H1 (cell line): ENCODE measurements around the gene ATP6V1G3. TPM values are rescaled to one million over a fixed set of nuclear protein-coding genes. Genes with fewer than 3 reads are reported as not detected.

Source experiments
- CTCF ChIA-PET: fragments of 300-600 bp; sonication (Branson Sonifier 250); formaldehyde crosslinking; loops from one replicate; lab custom pipeline; 2021; ENCODE audit not compliant: partially characterized antibody; lab: Charles Lee
- POLR2A ChIA-PET: fragments of 300-600 bp; sonication (Branson Sonifier 250); formaldehyde crosslinking; loops from one replicate; lab custom pipeline; 2021; ENCODE audit warnings: inconsistent platforms; ENCODE audit not compliant: partially characterized antibody; lab: Charles Lee
- DNase-seq, 2 experiments: peaks; one replicate each; pipeline versions ENCODE4 v3.0.0 to v3.0.0-alpha.2; 2010 to 2022; ENCODE audit warnings: low spot score in 2 of 2, low read depth in 1 of 2, mixed read lengths in 1 of 2
- FAIRE-seq: peaks from 2 replicates; lab custom pipeline; 2011; peaks lifted over from hg19 to GRCh38; lab: Jason Lieb, UNC
- H2AFZ ChIP-seq: 2 replicates; pipeline ENCODE4 v1.8.1; 2012; ENCODE audit warnings: low read length, inconsistent platforms
- H2AK5ac ChIP-seq: 2 replicates; pipeline ENCODE4 v1.6.1; 2013; ENCODE audit warnings: low read depth, low read length
- H2BK120ac ChIP-seq: replicated peaks from 2 replicates; pipeline ENCODE3; 2013; ENCODE audit warnings: low read depth, low read length, inconsistent platforms
- H2BK12ac ChIP-seq: 2 replicates; pipeline ENCODE4 v1.6.1; 2013; ENCODE audit warnings: low read depth, low read length
- H2BK15ac ChIP-seq: 2 replicates; pipeline ENCODE4 v1.6.1; 2013; ENCODE audit warnings: low read length
- H2BK20ac ChIP-seq: 2 replicates; pipeline ENCODE4 v1.6.1; 2013; ENCODE audit warnings: low read length
- H2BK5ac ChIP-seq: 2 replicates; pipeline ENCODE4 v1.6.1; 2013; ENCODE audit warnings: low read depth, low read length
- H3K14ac ChIP-seq: 2 replicates; pipeline ENCODE4 v1.6.1; 2013; ENCODE audit warnings: inconsistent platforms; ENCODE audit not compliant: insufficient read length
- H3K18ac ChIP-seq: 2 replicates; pipeline ENCODE4 v1.6.1; 2013; ENCODE audit warnings: low read length; ENCODE audit errors: extremely low read depth
- H3K23ac ChIP-seq: 2 replicates; pipeline ENCODE4 v1.6.1; 2013; ENCODE audit warnings: inconsistent platforms; ENCODE audit not compliant: insufficient read length
- H3K23me2 ChIP-seq: 2 replicates; pipeline ENCODE4 v1.6.1; 2013; ENCODE audit warnings: low read depth, low read length
- H3K27ac ChIP-seq: 2 replicates; pipeline ENCODE4 v1.6.1; 2011; ENCODE audit warnings: low read depth, low read length, inconsistent platforms
- H3K27me3 ChIP-seq, 4 experiments: replicated peaks in 1 of 4; 1 replicate in 1 of 4; 2 replicates in 3 of 4; pipeline versions ENCODE4 v1.6.1 to v1.8.1; 2011 to 2013; ENCODE audit warnings: low read length in 3 of 4, mild to moderate bottlenecking in 3 of 4, inconsistent platforms in 2 of 4, mixed read lengths in 2 of 4, moderate library complexity in 1 of 4; ENCODE audit not compliant: control insufficient read depth in 3 of 4, insufficient read depth in 3 of 4; ENCODE audit errors: extremely low read depth in 1 of 4
- H3K36me3 ChIP-seq, 4 experiments: 2 replicates each; pipeline versions ENCODE4 v1.6.1 to v1.8.1; 2011 to 2013; ENCODE audit warnings: mild to moderate bottlenecking in 4 of 4, low read length in 3 of 4, moderate library complexity in 2 of 4, control low read depth in 1 of 4, inconsistent platforms in 1 of 4; ENCODE audit not compliant: insufficient read depth in 4 of 4, control insufficient read depth in 2 of 4
- H3K4ac ChIP-seq: replicated peaks from 2 replicates; pipeline ENCODE3; 2013; ENCODE audit warnings: low read length, low read depth, mixed read lengths, inconsistent platforms; ENCODE audit not compliant: insufficient read length
- H3K4me1 ChIP-seq, 4 experiments: replicated peaks in 1 of 4; 1 replicate in 1 of 4; 2 replicates in 3 of 4; pipeline versions ENCODE4 v1.6.1 to v1.8.1; 2011 to 2013; ENCODE audit warnings: low read length in 3 of 4, inconsistent platforms in 2 of 4, mixed read lengths in 1 of 4; ENCODE audit not compliant: insufficient read depth in 4 of 4, control insufficient read depth in 3 of 4
- H3K4me2 ChIP-seq, 2 experiments: 2 replicates each; pipeline versions ENCODE4 v1.6.1 to v1.8.1; 2011 to 2013; ENCODE audit warnings: low read depth in 2 of 2, low read length in 2 of 2, control low read depth in 1 of 2, inconsistent platforms in 1 of 2, mild to moderate bottlenecking in 1 of 2; ENCODE audit not compliant: insufficient read depth in 1 of 2
- H3K4me3 ChIP-seq, 4 experiments: fragments of 200-600, 300-600 bp in 1 of 4; sonication (generic), shearing (Covaris generic), sonication (Bioruptor Twin) in 1 of 4; 2 replicates each; pipeline versions ENCODE4 v1.5.1 to v1.8.1; 2011 to 2016; ENCODE audit warnings: low read length in 4 of 4, low read depth in 3 of 4, control low read depth in 2 of 4, inconsistent platforms in 2 of 4, mild to moderate bottlenecking in 2 of 4, mixed read lengths in 1 of 4, moderate library complexity in 1 of 4; ENCODE audit not compliant: insufficient read depth in 2 of 4; ENCODE audit errors: extremely low read depth in 1 of 4
- H3K56ac ChIP-seq: replicated peaks from 2 replicates; pipeline ENCODE3; 2013; ENCODE audit warnings: low read depth, mild to moderate bottlenecking, mixed read lengths, low read length, inconsistent platforms; ENCODE audit not compliant: insufficient read length
- H3K79me1 ChIP-seq: 2 replicates; pipeline ENCODE4 v1.6.1; 2013; ENCODE audit warnings: low read depth, low read length, control low read depth
- H3K79me2 ChIP-seq, 2 experiments: 2 replicates each; pipeline versions ENCODE4 v1.6.1 to v1.8.1; 2012 to 2013; ENCODE audit warnings: low read length in 2 of 2, mild to moderate bottlenecking in 2 of 2, inconsistent platforms in 1 of 2; ENCODE audit not compliant: insufficient read depth in 2 of 2, control insufficient read depth in 1 of 2
- H3K9ac ChIP-seq, 4 experiments: replicated peaks in 1 of 4; 1 replicate in 1 of 4; 2 replicates in 3 of 4; pipeline versions ENCODE4 v1.6.1 to v1.8.1; 2011 to 2013; ENCODE audit warnings: low read depth in 3 of 4, low read length in 3 of 4, control low read depth in 2 of 4, mild to moderate bottlenecking in 2 of 4, moderate library complexity in 2 of 4, inconsistent platforms in 1 of 4; ENCODE audit errors: extremely low read depth in 1 of 4
- H3K9me3 ChIP-seq, 2 experiments: 2 replicates each; pipeline versions ENCODE4 v1.6.1 to v1.8.1; 2012 to 2013; ENCODE audit warnings: mild to moderate bottlenecking in 2 of 2, moderate library complexity in 2 of 2, control low read depth in 1 of 2, inconsistent platforms in 1 of 2, low read depth in 1 of 2, low read length in 1 of 2, mixed read lengths in 1 of 2; ENCODE audit not compliant: insufficient read depth in 2 of 2
- H4K20me1 ChIP-seq, 2 experiments: replicated peaks in 1 of 2; 2 replicates each; pipeline versions ENCODE3 to v1.8.1; 2011 to 2013; ENCODE audit warnings: inconsistent platforms in 2 of 2, low read length in 2 of 2, mild to moderate bottlenecking in 1 of 2; ENCODE audit not compliant: insufficient read depth in 2 of 2, control insufficient read depth in 1 of 2
- H4K5ac ChIP-seq: 2 replicates; pipeline ENCODE4 v1.6.1; 2013; ENCODE audit warnings: low read length, low read depth, mixed read lengths, inconsistent platforms; ENCODE audit not compliant: insufficient read length
- H4K8ac ChIP-seq: 2 replicates; pipeline ENCODE4 v1.8.0; 2013; ENCODE audit warnings: mild to moderate bottlenecking, moderate library complexity, low read length, inconsistent platforms; ENCODE audit not compliant: insufficient read depth; ENCODE audit errors: extremely low read depth
- H4K91ac ChIP-seq: replicated peaks from 2 replicates; pipeline ENCODE3; 2013; ENCODE audit warnings: low read length, mixed read lengths, inconsistent platforms; ENCODE audit not compliant: insufficient read length
- BRCA1 ChIP-seq: IDR thresholded peaks from 2 replicates; pipeline ENCODE4 v1.6.1; 2012; ENCODE audit warnings: low read depth, low read length, improper control_type of control experiment
- CBX8 ChIP-seq: fragments of 300-800, 300-1000 bp; sonication (generic); IDR thresholded peaks from 2 replicates; pipeline ENCODE4 v1.7.1; 2016; ENCODE audit warnings: low read depth, low read length, borderline replicate concordance
- CEBPB ChIP-seq: IDR thresholded peaks from 2 replicates; pipeline ENCODE4 v1.6.1; 2012; ENCODE audit warnings: low read depth, low read length
- EGR1 ChIP-seq: IDR thresholded peaks from 2 replicates; pipeline ENCODE4 v1.6.1; 2011; ENCODE audit warnings: low read depth, low read length, borderline replicate concordance
- MAFK ChIP-seq: IDR thresholded peaks from 2 replicates; pipeline ENCODE4 v1.6.1; 2012; ENCODE audit warnings: low read depth, mild to moderate bottlenecking, improper control_type of control experiment, low read length
- SP4 ChIP-seq: IDR thresholded peaks from 2 replicates; pipeline ENCODE4 v1.6.1; 2012; ENCODE audit warnings: low read length, inconsistent platforms
- TCF12 ChIP-seq: IDR thresholded peaks from 2 replicates; pipeline ENCODE4 v1.6.1; 2011; ENCODE audit warnings: low read depth, mild to moderate bottlenecking, low read length
- WGBS, 2 experiments: shearing (Covaris generic) in 1 of 2; methylation state at CpG; one replicate each; pipeline versions ENCODE4 v1.1.6 to v1.1.7; 2013 to 2015; ENCODE audit warnings: low lambda C conversion rate in 2 of 2, mixed read lengths in 2 of 2, inconsistent platforms in 1 of 2, low coverage in 1 of 2, missing lambda C conversion rate in 1 of 2; ENCODE audit not compliant: insufficient replicate concordance in 2 of 2, insufficient coverage in 1 of 2, insufficient read length in 1 of 2; ENCODE audit errors: extremely low coverage in 1 of 2, missing lambda C conversion rate in 1 of 2; 5-methylcytosine and 5-hydroxymethylcytosine counted together
- polyA plus RNA-seq, 7 experiments: library from polyadenylated mRNA; depleted of rRNA in 3 of 7; stranded (reverse) in 5 of 7; unstranded in 2 of 7; fragments of >200 nt in 5 of 7; fragments of 200-250 nt in 2 of 7; gene quantifications; 1 replicate in 5 of 7; 2 replicates in 1 of 7; 4 replicates in 1 of 7; pipeline versions ENCODE4 v1.2.1 to v1.2.3, GENCODE V29; 2011 to 2013; ENCODE audit warnings: missing spikeins in 2 of 7, mixed read lengths in 2 of 7
- total RNA-seq: library from RNA; stranded (reverse); fragmentation: NEBNext Ultra II Directional; extraction: Animal tissue kit (Norgen Biotek cat#: 25700); gene quantifications from 2 replicates; pipeline ENCODE4 v1.2.1, GENCODE V29; 2021
- TF ChIP-seq, protein P1 (sequence below), 3 experiments: IDR thresholded peaks; 1 replicate in 2 of 3; 2 replicates in 1 of 3; pipeline versions ENCODE4 v1.5.1 to v1.6.1; 2011; ENCODE audit warnings: low read length in 3 of 3, mild to moderate bottlenecking in 3 of 3, inconsistent platforms in 2 of 3, low read depth in 1 of 3, moderate library complexity in 1 of 3; ENCODE audit not compliant: insufficient read depth in 1 of 3; ENCODE audit errors: control extremely low read depth in 1 of 3

Gene ATP6V1G3
- total and polyA plus RNA-seq, 2 of the 8 experiments (the other 6 are each of a cell fraction or from before 2014, with no cell fraction given) = not detected

DNA sequence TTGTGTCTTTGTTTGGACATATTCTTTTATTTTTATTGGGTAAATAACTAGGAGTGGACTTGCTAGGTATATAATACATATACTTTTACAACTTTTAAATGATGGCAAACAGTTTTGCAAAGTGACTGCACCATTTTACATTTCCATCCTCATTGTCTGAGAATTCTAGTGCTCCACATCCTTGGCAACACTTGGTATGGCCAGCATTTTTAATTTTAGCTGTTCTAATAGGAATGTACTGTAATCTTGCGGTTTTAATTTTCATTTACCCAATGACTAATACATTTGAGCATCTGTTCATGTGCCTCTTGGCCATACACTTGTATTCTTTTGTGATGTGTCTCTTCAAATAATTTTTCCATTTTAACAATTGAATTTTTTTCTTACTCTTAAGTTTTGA is 37.0 kb upstream of the ATP6V1G3 start:
- Histone ChIP-seq H2BK5ac (no peak overlapping the region), H3K27ac (no peak overlapping the region), H3K56ac (no peak overlapping the region), H2BK15ac (no peak overlapping the region), H4K20me1 (no peaks in the 10 kb centered on the region), H3K79me2 (no peaks in the 10 kb centered on the region), H3K23me2 (no peaks in the 10 kb centered on the region), H2BK12ac (no peak overlapping the region), H3K14ac (no peak overlapping the region), H3K18ac (no peak overlapping the region), H4K91ac (no peak overlapping the region), H4K8ac (no peak overlapping the region), H4K5ac (no peak overlapping the region), H3K27me3 (no peaks in the 10 kb centered on the region), H2AK5ac (no peak overlapping the region), H3K4me3 (no peak overlapping the region), H3K4me2 (no peak overlapping the region), H3K23ac (no peak overlapping the region), H3K79me1 (no peaks in the 10 kb centered on the region), H2BK120ac (no peak overlapping the region), H2AFZ (no peak overlapping the region), H2BK20ac (no peak overlapping the region), H3K36me3 (no peaks in the 10 kb centered on the region), H3K4me1 (no peaks in the 10 kb centered on the region), H3K9ac (no peak overlapping the region), H3K9me3 (no peaks in the 10 kb centered on the region), H3K4ac (no peak overlapping the region)
- POLR2A ChIA-PET = no interaction called here
- DNase-seq (no peak), FAIRE-seq (no peak)
- WGBS, 2 experiments = 94% methylated on average over 1 of the region's 1 CpG; no CpG with 5 or more reads in 1 of the 2 experiments
- CTCF ChIA-PET = interaction anchor here (0.6 kb wide), 1 partner anchor 9 kb away, joined by 4 read pairs; no protein-coding TSS in a partner anchor
- TF ChIP-seq EGR1 (no peak), BRCA1 (no peak), TCF12 (no peak), CEBPB (no peak), SP4 (no peak), MAFK (no peak), CBX8 (no peak)
- TF ChIP-seq, protein P1, sequence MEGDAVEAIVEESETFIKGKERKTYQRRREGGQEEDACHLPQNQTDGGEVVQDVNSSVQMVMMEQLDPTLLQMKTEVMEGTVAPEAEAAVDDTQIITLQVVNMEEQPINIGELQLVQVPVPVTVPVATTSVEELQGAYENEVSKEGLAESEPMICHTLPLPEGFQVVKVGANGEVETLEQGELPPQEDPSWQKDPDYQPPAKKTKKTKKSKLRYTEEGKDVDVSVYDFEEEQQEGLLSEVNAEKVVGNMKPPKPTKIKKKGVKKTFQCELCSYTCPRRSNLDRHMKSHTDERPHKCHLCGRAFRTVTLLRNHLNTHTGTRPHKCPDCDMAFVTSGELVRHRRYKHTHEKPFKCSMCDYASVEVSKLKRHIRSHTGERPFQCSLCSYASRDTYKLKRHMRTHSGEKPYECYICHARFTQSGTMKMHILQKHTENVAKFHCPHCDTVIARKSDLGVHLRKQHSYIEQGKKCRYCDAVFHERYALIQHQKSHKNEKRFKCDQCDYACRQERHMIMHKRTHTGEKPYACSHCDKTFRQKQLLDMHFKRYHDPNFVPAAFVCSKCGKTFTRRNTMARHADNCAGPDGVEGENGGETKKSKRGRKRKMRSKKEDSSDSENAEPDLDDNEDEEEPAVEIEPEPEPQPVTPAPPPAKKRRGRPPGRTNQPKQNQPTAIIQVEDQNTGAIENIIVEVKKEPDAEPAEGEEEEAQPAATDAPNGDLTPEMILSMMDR (IDR thresholded peaks at IDR 0.05; ENCODE audit: control extremely low read depth in 1 of 3, insufficient read depth in 1 of 3, low read depth in 1 of 3, low read length in 3 of 3) = no peak
